ENCODE measurements around the gene NES.

The NES gene

GRCh38 chr1:156643049-156643777 lies 34.0 kb downstream of the NES start:
- no peak for TF ChIP-seq CREB1 (IDR thresholded peaks at IDR 0.05; ENCODE audit: low read depth)
- TF ChIP-seq TEAD4 (IDR thresholded peaks at IDR 0.05) = no peak
- no peak for TF ChIP-seq FOXM1 (IDR thresholded peaks at IDR 0.05; ENCODE audit: borderline replicate concordance, low read depth)
- no peak for TF ChIP-seq RAD21 (IDR thresholded peaks at IDR 0.05; ENCODE audit: low read depth)
- no peak for TF ChIP-seq YY1 (IDR thresholded peaks at IDR 0.05; ENCODE audit: low read depth)
- no peak for TF ChIP-seq NFIC (IDR thresholded peaks at IDR 0.05)
- no peak for TF ChIP-seq EP300 (IDR thresholded peaks at IDR 0.05; ENCODE audit: borderline replicate concordance)
- no peak for TF ChIP-seq REST (IDR thresholded peaks at IDR 0.05; ENCODE audit: low read depth)
- TF ChIP-seq ZBTB7A (IDR thresholded peaks at IDR 0.05; ENCODE audit: low read depth) = no peak
- no peak for TF ChIP-seq TCF12 (IDR thresholded peaks at IDR 0.05; ENCODE audit: low read depth)
- TF ChIP-seq CEBPB (IDR thresholded peaks at IDR 0.05) = no peak
- TF ChIP-seq MAX (IDR thresholded peaks at IDR 0.05) = no peak
- TF ChIP-seq EGR1 (IDR thresholded peaks at IDR 0.05) = no peak
- TF ChIP-seq TAF1 (IDR thresholded peaks at IDR 0.05; ENCODE audit: low read depth) = no peak
- TF ChIP-seq USF1 (IDR thresholded peaks at IDR 0.05) = no peak

- TF ChIP-seq NFIC (IDR thresholded peaks at IDR 0.05) (no peak), EGR1 (IDR thresholded peaks at IDR 0.05) (no peak), ZBTB7A (IDR thresholded peaks at IDR 0.05; ENCODE audit: low read depth) (no peak), CEBPB (IDR thresholded peaks at IDR 0.05) (no peak), YY1 (IDR thresholded peaks at IDR 0.05; ENCODE audit: low read depth) (no peak)
Observed at GRCh38 chr1:156642265-156643048, 34.8 kb downstream of the NES start.

GRCh38 chr1:156641761-156642264 lies 35.4 kb downstream of the NES start, which contains the start of gene BCAN:
Gene BCAN (plus strand): TSS chr1:156642117. CDS start chr1:156646055, 3,938 bp downstream.
- TF ChIP-seq EGR1 (IDR thresholded peaks at IDR 0.05) = no peak
- no peak for TF ChIP-seq TEAD4 (IDR thresholded peaks at IDR 0.05)

DNA sequence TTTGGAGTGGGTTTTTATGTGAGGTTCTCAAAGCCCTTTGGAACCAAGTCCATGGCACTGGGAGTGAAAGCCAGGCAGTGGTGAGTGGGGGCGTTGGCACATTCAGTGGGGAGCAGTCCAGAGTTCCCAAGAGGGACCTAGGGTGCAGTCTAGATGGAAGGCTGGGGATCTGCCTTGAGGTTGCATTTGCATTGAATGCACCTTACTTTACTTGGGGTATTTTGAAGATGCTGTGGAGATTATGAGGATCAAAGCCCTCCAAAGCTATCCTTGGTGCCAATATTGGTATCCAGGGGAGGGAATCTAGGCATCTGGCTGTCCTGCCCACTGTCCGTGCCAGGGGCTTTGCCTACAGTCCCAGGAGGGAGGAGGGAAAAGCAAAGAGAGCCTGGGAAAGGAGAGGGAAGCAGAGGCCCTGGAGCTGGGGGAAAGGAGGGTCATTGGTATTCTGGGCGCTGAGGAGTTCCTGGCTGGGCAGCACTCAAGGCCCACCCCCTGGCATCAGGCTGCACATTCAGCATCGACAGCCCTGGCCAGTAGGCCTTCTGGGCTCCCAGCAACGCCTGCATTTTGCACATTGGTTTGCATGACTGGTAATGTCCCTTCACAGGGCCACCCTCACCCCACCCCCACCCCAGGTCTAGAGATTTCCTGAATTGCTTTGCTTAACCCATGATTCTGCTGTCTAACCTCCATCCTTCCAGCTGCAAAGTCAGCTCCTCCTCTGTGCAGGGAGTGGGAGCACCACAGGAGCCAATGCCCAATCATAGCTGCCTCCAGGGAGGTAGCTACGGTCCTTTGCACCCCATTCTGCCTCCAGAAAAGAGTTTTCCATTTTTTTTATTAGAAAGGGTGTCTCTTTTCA lies 36.1 kb downstream of the NES start:
- TF ChIP-seq CEBPB (IDR thresholded peaks at IDR 0.05) (no peak), TEAD4 (IDR thresholded peaks at IDR 0.05) (no peak), REST (IDR thresholded peaks at IDR 0.05; ENCODE audit: low read depth) (no peak), ZBTB7A (IDR thresholded peaks at IDR 0.05; ENCODE audit: low read depth) (no peak), FOXM1 (IDR thresholded peaks at IDR 0.05; ENCODE audit: borderline replicate concordance, low read depth) (no peak), USF1 (IDR thresholded peaks at IDR 0.05) (no peak), RAD21 (IDR thresholded peaks at IDR 0.05; ENCODE audit: low read depth) (no peak), CREB1 (IDR thresholded peaks at IDR 0.05; ENCODE audit: low read depth) (no peak), NFIC (IDR thresholded peaks at IDR 0.05) (no peak), EP300 (IDR thresholded peaks at IDR 0.05; ENCODE audit: borderline replicate concordance) (no peak), EGR1 (IDR thresholded peaks at IDR 0.05) (no peak), YY1 (IDR thresholded peaks at IDR 0.05; ENCODE audit: low read depth) (no peak), TAF1 (IDR thresholded peaks at IDR 0.05; ENCODE audit: low read depth) (no peak), TCF12 (IDR thresholded peaks at IDR 0.05; ENCODE audit: low read depth) (no peak), MAX (IDR thresholded peaks at IDR 0.05) (no peak)

DNA sequence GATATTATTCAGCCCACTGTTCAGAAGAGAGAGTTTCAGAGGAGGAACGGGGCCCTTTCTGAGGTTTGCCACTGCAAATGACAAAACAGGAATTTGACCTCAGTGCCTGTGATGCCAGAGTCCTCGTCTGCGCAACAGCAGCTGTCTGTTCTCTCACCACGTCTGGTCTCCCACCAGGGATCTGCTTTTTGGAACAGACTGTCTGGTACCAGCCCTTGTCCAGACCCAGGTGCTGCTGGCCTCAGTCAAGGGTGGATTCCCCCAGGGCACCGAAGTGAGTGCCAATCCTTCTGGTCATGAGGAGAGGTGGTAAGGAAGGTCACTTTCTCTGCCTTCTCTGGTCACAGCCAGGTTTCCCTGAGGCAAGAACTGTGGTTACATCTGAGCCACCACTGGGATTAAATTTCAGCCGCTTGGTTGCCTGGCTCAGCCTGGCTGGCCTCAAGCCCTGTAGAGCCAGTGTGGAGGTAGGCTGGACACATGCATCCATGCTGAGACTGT lies 37.6 kb downstream of the NES start:
- no peak for TF ChIP-seq NFIC (IDR thresholded peaks at IDR 0.05)
- no peak for TF ChIP-seq RAD21 (IDR thresholded peaks at IDR 0.05; ENCODE audit: low read depth)
- TF ChIP-seq TAF1 (IDR thresholded peaks at IDR 0.05; ENCODE audit: low read depth) = no peak
- no peak for TF ChIP-seq CREB1 (IDR thresholded peaks at IDR 0.05; ENCODE audit: low read depth)
- no peak for TF ChIP-seq YY1 (IDR thresholded peaks at IDR 0.05; ENCODE audit: low read depth)
- no peak for TF ChIP-seq USF1 (IDR thresholded peaks at IDR 0.05)
- no peak for TF ChIP-seq MAX (IDR thresholded peaks at IDR 0.05)
- TF ChIP-seq TEAD4 (IDR thresholded peaks at IDR 0.05) = no peak

All from Ishikawa (cell line).